DMS114 treated with DMSO at 0.1 percent for 48 hours (cell line): Measurements from ENCODE around the gene SAMSN1.
"Not testable (repeated sequence)": the region's sequence is repeated elsewhere in the genome, so short reads cannot be mapped to it uniquely, and the experiment has no call there.

Experiments
- DNase-seq: peaks from one replicate; lab custom pipeline; 2025; ENCODE audit not compliant: unreplicated experiment; lab: John Stamatoyannopoulos, UW

SAMSN1 gene

GRCh38 chr21:14567331-14568279 is 21.5 kb upstream of the SAMSN1 start:
- no peak for DNase-seq

GRCh38 chr21:14566894-14567293 is 20.8 kb upstream of the SAMSN1 start:
- DNase-seq, result no peak

GRCh38 chr21:14562959-14563358 is 16.8 kb upstream of the SAMSN1 start:
- DNase-seq, result no peak

- DNase-seq, result no peak
Observed at GRCh38 chr21:14560555-14560954, 14.4 kb upstream of the SAMSN1 start.

GRCh38 chr21:14560139-14560538 is 14.0 kb upstream of the SAMSN1 start:
- DNase-seq, result no peak

GRCh38 chr21:14559102-14559501 is 13.0 kb upstream of the SAMSN1 start:
- no peak for DNase-seq

GRCh38 chr21:14557413-14557812 is 11.3 kb upstream of the SAMSN1 start:
- DNase-seq, result no peak

DNA sequence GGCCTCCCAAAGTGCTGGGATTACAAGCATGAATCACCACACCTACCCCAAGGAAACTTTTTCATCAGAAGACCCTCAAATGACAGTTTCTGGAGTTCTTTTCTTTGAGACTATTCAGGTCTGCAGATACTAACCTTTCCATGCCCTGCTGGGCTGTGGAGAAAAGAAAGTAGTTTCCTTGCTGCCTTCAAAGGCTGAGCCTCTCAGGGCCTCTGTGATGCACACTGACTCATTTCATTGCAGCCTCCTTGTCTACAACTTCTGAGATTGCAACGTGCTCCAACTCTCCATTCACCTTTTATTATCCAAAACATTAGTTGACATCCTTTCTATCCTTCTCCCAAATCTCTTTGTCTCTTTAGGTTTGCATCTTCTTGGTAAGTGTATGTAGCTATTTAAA is 8.8 kb upstream of the SAMSN1 start:
- DNase-seq, result no peak

GRCh38 chr21:14553422-14553821 is 7.3 kb upstream of the SAMSN1 start:
- no peak for DNase-seq

DNA sequence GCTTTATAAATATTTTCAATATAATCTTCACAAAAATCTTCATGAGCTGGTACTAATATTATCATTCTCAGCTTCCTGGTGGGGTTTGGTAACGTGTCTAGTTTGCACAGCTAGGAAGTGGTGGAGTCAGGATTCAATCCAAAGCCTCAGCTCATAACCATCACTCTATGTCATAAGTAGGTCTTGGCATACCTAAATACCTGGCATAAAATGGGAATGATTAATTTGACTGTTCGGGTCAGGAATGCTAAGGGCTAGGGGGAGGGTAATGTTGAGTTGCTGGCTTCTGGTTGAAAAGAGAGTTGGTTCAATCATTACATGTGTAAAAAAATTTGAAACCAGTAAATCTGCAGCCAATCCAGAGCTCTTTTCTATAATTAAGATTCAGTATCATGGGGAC is 5.6 kb upstream of the SAMSN1 start:
- DNase-seq, result no peak

- DNase-seq, result no peak
Observed at GRCh38 chr21:14550135-14550534, 4.0 kb upstream of the SAMSN1 start.

DNA sequence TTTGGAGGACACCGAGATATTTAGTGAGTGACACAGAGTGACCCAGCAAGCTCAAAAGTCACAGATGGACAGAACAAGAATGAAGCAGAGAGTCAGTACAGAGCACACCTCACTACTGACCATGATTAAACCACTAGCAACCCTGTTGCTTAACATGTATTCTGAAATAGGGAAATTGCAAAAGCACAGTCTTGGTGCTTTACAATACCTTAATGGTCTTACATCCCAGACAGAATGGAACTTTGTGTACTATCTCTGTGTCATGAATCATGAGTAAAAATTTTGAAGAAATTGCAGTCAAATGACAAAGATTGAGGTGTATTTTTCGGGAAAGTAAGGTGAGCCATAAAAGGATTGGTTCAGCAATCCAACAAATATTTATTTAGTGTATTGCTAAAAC is 2.7 kb upstream of the SAMSN1 start:
- no peak for DNase-seq

GRCh38 chr21:14547834-14548513 is 1.9 kb upstream of the SAMSN1 start:
- no peak for DNase-seq

- not testable (repeated sequence) for DNase-seq
Observed at GRCh38 chr21:14546719-14547118, 604 bp upstream of the SAMSN1 start.

DNA sequence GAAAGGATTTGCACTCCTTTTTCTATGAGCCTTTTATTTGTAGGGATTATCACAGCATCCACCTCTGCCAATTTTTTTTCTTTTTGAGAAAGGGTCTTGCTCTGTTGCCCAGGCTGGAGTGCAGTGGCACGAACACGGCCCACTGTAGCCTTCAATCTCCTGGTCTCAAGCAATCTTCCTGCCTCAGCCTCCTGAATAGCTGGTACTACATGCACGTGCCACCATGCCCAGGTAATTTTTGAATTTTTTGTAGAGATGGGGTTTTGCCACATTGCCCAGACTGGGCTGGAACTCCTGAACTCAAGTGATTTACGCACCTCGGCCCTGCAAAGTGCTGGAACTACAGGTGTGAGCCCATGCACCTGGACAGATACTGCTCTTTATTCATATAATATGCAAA is 2.1 kb downstream of the SAMSN1 start:
- DNase-seq, result no peak

GRCh38 chr21:14542638-14543037 is 3.5 kb downstream of the SAMSN1 start:
- DNase-seq, result no peak

GRCh38 chr21:14541841-14542490 is 4.1 kb downstream of the SAMSN1 start:
- DNase-seq, result no peak

DNA sequence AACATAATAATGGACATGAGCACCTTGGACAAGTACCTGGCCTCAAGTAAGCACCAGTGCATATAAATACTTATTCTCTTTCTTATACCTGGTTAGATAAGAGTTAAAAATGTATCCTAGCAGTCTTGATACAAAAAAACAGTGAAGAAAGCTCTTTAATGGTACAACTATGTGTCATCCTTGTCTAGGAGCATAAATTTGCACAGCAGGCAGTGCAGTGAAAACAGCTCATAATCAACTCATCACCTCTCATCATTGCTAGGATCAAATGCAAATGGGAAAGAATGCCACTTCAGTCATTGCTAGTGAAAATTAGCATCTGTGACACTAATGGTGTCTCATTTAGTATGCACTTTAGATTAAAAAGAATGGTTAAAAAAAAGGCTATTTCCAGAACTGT is 7.6 kb downstream of the SAMSN1 start:
- no peak for DNase-seq

DNA sequence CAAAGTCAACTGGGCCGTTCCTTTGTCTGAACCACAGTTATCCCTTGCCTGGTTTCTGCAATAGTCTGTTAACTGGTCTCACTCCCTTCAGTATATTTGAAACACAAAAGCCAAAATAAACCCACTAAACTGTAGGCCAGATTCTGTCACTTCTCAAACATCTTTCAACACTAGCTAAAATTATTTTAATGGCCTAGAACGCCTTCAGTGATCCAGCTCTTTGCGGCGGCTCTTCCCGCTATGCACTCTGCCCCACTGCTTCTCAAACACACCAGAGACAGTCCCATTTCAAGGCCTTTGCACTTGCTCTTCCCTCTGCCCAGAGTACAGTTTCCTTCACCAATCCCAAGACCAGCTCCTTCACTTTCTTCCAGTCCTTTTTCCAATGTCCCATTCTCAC is 9.2 kb downstream of the SAMSN1 start:
- DNase-seq, result no peak

DNA sequence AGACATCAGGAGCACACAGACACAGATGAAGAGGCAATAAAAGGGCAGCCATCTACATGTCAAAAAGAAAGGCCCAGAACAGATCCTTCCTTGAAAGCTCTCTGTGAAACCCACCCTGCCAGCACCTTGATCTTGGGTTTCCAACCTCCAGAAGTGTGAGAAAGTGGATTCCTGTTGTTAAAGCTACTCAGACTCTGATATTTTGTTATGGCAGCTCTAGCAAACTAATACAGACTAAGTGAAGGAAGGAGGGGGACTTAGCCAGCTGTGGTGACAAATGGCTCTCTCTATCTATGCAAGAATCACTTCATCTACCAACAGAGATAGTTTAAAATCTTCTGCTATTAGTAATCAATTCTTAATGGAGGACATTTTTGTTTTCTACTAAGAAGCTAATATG is 10.4 kb downstream of the SAMSN1 start:
- no peak for DNase-seq

DNA sequence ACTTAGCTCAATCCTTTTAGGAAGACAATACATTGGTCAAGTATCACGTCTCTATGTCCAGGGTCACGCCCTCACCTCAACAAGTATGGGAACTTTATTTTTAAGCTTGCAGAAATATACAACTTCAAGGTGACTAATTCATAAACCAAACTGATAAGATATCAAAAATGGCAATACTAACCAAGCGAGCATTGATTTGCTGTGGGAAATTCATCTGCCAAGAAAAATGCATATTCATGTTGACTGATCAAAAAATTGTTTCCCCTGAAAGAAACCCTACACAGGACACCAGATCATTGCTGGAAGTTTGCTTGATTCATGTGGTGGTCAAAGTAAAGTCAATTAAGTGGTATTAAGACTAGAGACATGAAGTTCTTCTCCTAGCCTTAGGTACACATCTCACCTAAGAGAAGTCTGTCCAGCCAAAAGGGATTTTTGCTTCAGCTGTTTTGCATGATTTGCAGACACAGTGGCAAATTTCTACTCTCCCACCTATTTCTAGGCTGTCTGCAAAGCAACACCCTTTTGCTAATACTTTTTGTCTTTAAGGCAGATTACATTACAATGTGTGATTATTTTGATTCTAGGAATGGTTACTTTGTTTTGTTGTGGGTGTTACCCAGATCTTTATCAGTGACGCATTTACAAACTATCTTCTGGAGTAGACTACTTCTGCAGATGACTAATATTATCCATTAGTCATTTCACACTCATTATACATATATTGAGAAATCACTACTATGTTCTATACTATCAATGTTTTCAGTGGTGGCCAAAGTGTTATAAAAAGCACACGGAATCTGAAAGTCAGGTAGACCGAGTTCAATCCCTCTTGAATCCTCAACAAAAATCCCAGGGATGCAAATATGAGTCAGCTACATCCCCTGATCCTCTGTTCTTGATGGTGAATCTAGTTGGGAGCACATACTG is 12.4 kb downstream of the SAMSN1 start:
- DNase-seq, result no peak
